Measurements from ENCODE around the gene GPC6.

The GPC6 gene

GRCh38 chr13:94248454-94249228, 1022.0 kb downstream of the GPC6 start:
- no peak for DNase-seq (ENCODE audit: low spot score)

- no peak for DNase-seq (ENCODE audit: low spot score)
These were observed 1022.9 kb downstream of the GPC6 start for GRCh38 chr13:94249512-94249911.

GRCh38 chr13:94251831-94252608, 1025.4 kb downstream of the GPC6 start:
- DNase-seq (ENCODE audit: low spot score), result no peak

- no peak for DNase-seq (ENCODE audit: low spot score)
These were observed 1028.1 kb downstream of the GPC6 start for GRCh38 chr13:94254737-94255136.

- no peak for DNase-seq (ENCODE audit: low spot score)
These were observed 1030.1 kb downstream of the GPC6 start for GRCh38 chr13:94256721-94257120.

GRCh38 chr13:94259984-94260383, 1033.4 kb downstream of the GPC6 start:
- DNase-seq (ENCODE audit: low spot score), result no peak

GRCh38 chr13:94261163-94261562, 1034.6 kb downstream of the GPC6 start:
- no peak for DNase-seq (ENCODE audit: low spot score)

- no peak for DNase-seq (ENCODE audit: low spot score)
These were observed 1036.4 kb downstream of the GPC6 start for GRCh38 chr13:94263038-94263437.

GRCh38 chr13:94267581-94268366, 1041.2 kb downstream of the GPC6 start:
- no peak for DNase-seq (ENCODE audit: low spot score)

- no peak for DNase-seq (ENCODE audit: low spot score)
These were observed 1042.1 kb downstream of the GPC6 start for GRCh38 chr13:94268661-94269060.

GRCh38 chr13:94269557-94269956, 1043.0 kb downstream of the GPC6 start:
- no peak for DNase-seq (ENCODE audit: low spot score)

- DNase-seq (ENCODE audit: low spot score), result no peak
These were observed 1043.9 kb downstream of the GPC6 start for GRCh38 chr13:94270556-94270955.

- no peak for DNase-seq (ENCODE audit: low spot score)
These were observed 1045.4 kb downstream of the GPC6 start for GRCh38 chr13:94272038-94272437.

GRCh38 chr13:94280349-94280748, 1053.7 kb downstream of the GPC6 start:
- no peak for DNase-seq (ENCODE audit: low spot score)

- no peak for DNase-seq (ENCODE audit: low spot score)
These were observed 1054.2 kb downstream of the GPC6 start for GRCh38 chr13:94280845-94281244.

- DNase-seq (ENCODE audit: low spot score), result no peak
These were observed 1060.0 kb downstream of the GPC6 start for GRCh38 chr13:94286581-94286980.

GRCh38 chr13:94291631-94292322, 1065.2 kb downstream of the GPC6 start:
- no peak for DNase-seq (ENCODE audit: low spot score)

- no peak for DNase-seq (ENCODE audit: low spot score)
These were observed 1065.7 kb downstream of the GPC6 start for GRCh38 chr13:94292323-94292640.

- DNase-seq (ENCODE audit: low spot score), result no peak
These were observed 1069.9 kb downstream of the GPC6 start for GRCh38 chr13:94296471-94296870.

- DNase-seq (ENCODE audit: low spot score), result no peak
These were observed 1071.7 kb downstream of the GPC6 start for GRCh38 chr13:94298346-94298745.

GRCh38 chr13:94300401-94300800, 1073.8 kb downstream of the GPC6 start:
- no peak for DNase-seq (ENCODE audit: low spot score)

GRCh38 chr13:94301487-94301886, 1074.9 kb downstream of the GPC6 start:
- no peak for DNase-seq (ENCODE audit: low spot score)

Data from kidney capillary endothelial cell (primary cell).